ENCODE results near the gene G6PC3.
A peak's percentile ranks its signal among the peaks of the same experiment; 100 is the strongest.

G6PC3 gene

GRCh38 chr17:44123356-44124117 lies 53.0 kb downstream of the G6PC3 start, which contains the start of gene HDAC5:
Gene HDAC5 (minus strand): TSS chr17:44123641. CDS start chr17:44117515, 6,126 bp downstream.
- DNase-seq (ENCODE audit: low spot score): peak; percentile 93

GRCh38 chr17:44124118-44124438 lies 53.5 kb downstream of the G6PC3 start:
- no peak for DNase-seq (ENCODE audit: low spot score)

Data from kidney tubule cell (primary cell).